GM12891 (cell line): Measurements from ENCODE around the gene AK6.
A peak's percentile ranks its signal among the peaks of the same experiment; 100 is the strongest.

Source experiments
- POLR2A ChIP-seq: IDR thresholded peaks from 2 replicates; pipeline ENCODE4 v1.6.1; 2011; ENCODE audit warnings: low read depth, low read length, control low read depth
- POLR2AphosphoS5 ChIP-seq: IDR thresholded peaks from 2 replicates; pipeline ENCODE4 v1.6.1; 2011; ENCODE audit warnings: low read depth, low read length, control low read depth
- TAF1 ChIP-seq: IDR thresholded peaks from 2 replicates; pipeline ENCODE4 v1.6.1; 2011; ENCODE audit warnings: low read depth, low read length, control low read depth

DNA sequence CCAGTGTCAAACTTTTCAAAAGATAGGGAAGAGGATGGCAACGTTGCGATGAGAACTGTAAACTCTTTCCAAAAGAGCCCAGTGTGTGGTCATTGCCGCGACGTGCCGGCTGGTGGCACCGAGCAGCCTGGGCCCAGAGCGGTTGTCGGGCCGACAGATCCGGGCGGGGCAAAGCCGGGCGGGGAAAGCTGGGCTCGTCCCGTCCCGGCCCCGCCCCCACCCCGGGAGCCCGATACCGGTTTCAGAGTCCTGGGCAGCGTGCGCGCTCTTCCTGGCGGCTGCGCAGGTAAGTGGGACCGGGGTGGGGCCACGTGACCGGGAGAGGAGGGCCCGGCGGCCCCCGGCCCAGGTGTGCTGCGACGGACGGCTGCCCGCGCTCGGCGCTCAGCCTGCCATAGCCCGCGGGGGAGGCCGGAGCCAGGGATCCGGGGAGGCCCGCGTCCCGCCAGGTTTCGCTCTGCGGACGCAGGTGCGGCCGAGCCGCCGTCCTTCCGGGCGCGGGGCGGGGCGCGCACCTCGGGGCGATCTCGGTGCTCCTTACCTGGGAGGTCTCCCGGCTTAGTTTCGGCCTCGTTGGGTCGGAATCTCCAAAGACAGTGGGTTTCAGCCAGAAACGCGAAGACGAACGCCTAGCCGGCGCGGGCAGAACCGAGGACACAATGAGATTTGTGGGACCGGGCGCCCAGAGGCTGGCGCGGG, 45.7 kb upstream of the AK6 start, which contains the start of gene MARVELD2:
- no peak for TF ChIP-seq TAF1
- TF ChIP-seq POLR2AphosphoS5: 0 out of 2 replicates have a peak, but pooled peaks have one; percentile 21
- no peak for TF ChIP-seq POLR2A
